Nephron progenitor cell (in vitro differentiated cells): ENCODE results near the gene UBE3B.

Source experiments
- DNase-seq: peaks from one replicate; pipeline ENCODE4 v3.0.0; 2021
- H3K27ac Mint-ChIP-seq: 2 replicates; pipeline ENCODE4 v1.8.0; 2021; ENCODE audit warnings: mild to moderate bottlenecking, moderate library complexity, mixed read lengths
- H3K27me3 Mint-ChIP-seq: 2 replicates; pipeline ENCODE4 v1.8.0; 2021; ENCODE audit warnings: mild to moderate bottlenecking, low read depth, mixed read lengths; ENCODE audit not compliant: poor library complexity
- H3K36me3 Mint-ChIP-seq: 2 replicates; pipeline ENCODE4 v1.8.0; 2021; ENCODE audit warnings: low read depth, mixed read lengths
- H3K4me1 Mint-ChIP-seq: 2 replicates; pipeline ENCODE4 v1.8.0; 2021; ENCODE audit warnings: mixed read lengths
- H3K4me3 Mint-ChIP-seq: 2 replicates; pipeline ENCODE4 v1.8.0; 2021; ENCODE audit warnings: mild to moderate bottlenecking, moderate library complexity, mixed read lengths
- H3K9me3 Mint-ChIP-seq: 2 replicates; pipeline ENCODE4 v1.8.0; 2021; ENCODE audit warnings: mild to moderate bottlenecking, moderate library complexity, mixed read lengths
- CTCF ChIP-seq: fragments of 200-600 bp; sonication (generic); IDR thresholded peaks from 2 replicates; pipeline ENCODE4 v1.5.0; 2021; ENCODE audit warnings: antibody characterized with exemption

Gene UBE3B

GRCh38 chr12:109493090-109493489, 15.7 kb downstream of the UBE3B start:
- no peaks in the 10 kb centered on the region for H3K4me1 Mint-ChIP-seq
- H3K4me3 Mint-ChIP-seq: no peak overlapping the region
- H3K36me3 Mint-ChIP-seq: peaks cover 68% of the 10 kb centered on the region
- no peak for DNase-seq
- peaks cover 10% of the 10 kb centered on the region for H3K9me3 Mint-ChIP-seq
- no peak for TF ChIP-seq CTCF
- H3K27ac Mint-ChIP-seq: no peak overlapping the region
- H3K27me3 Mint-ChIP-seq: no peaks in the 10 kb centered on the region

- H3K36me3 Mint-ChIP-seq: peaks cover 70% of the 10 kb centered on the region
Measured at GRCh38 chr12:109493938-109494337, 16.5 kb downstream of the UBE3B start.

GRCh38 chr12:109494348-109494881, 17.0 kb downstream of the UBE3B start:
- no peak for TF ChIP-seq CTCF
- Mint-ChIP-seq H3K4me1 (no peaks in the 10 kb centered on the region), H3K36me3 (peaks cover 66% of the 10 kb centered on the region), H3K27ac (no peak overlapping the region), H3K4me3 (no peak overlapping the region), H3K9me3 (peaks cover 10% of the 10 kb centered on the region), H3K27me3 (no peaks in the 10 kb centered on the region)
- DNase-seq: no peak

More at GRCh38 chr12:109493938-109494337, 16.5 kb downstream of the UBE3B start:
- DNase-seq: no peak
- H3K4me1 Mint-ChIP-seq: no peaks in the 10 kb centered on the region
- TF ChIP-seq CTCF: no peak
- H3K27ac Mint-ChIP-seq: no peak overlapping the region
- no peaks in the 10 kb centered on the region for H3K27me3 Mint-ChIP-seq
- peaks cover 10% of the 10 kb centered on the region for H3K9me3 Mint-ChIP-seq
- H3K4me3 Mint-ChIP-seq: no peak overlapping the region

GRCh38 chr12:109495012-109495411, 17.6 kb downstream of the UBE3B start:
- H3K4me3 Mint-ChIP-seq: no peak overlapping the region
- no peak for DNase-seq
- H3K36me3 Mint-ChIP-seq: peaks cover 65% of the 10 kb centered on the region
- no peak overlapping the region for H3K27ac Mint-ChIP-seq
- no peak for TF ChIP-seq CTCF
- no peaks in the 10 kb centered on the region for H3K27me3 Mint-ChIP-seq
- H3K4me1 Mint-ChIP-seq: no peaks in the 10 kb centered on the region
- peaks cover 10% of the 10 kb centered on the region for H3K9me3 Mint-ChIP-seq

- no peak for TF ChIP-seq CTCF
- DNase-seq: no peak
- H3K4me3 Mint-ChIP-seq: no peak overlapping the region
Measured at GRCh38 chr12:109496306-109496705, 18.9 kb downstream of the UBE3B start.

GRCh38 chr12:109497675-109498074, 20.2 kb downstream of the UBE3B start:
- no peak for DNase-seq
- H3K27me3 Mint-ChIP-seq: no peaks in the 10 kb centered on the region
- peaks cover 74% of the 10 kb centered on the region for H3K36me3 Mint-ChIP-seq
- H3K27ac Mint-ChIP-seq: no peak overlapping the region
- no peak overlapping the region for H3K4me3 Mint-ChIP-seq
- no peak for TF ChIP-seq CTCF
- no peaks in the 10 kb centered on the region for H3K4me1 Mint-ChIP-seq
- H3K9me3 Mint-ChIP-seq: peaks cover 10% of the 10 kb centered on the region

More at GRCh38 chr12:109496306-109496705, 18.9 kb downstream of the UBE3B start:
- Mint-ChIP-seq H3K27me3 (no peaks in the 10 kb centered on the region), H3K27ac (no peak overlapping the region), H3K4me1 (no peaks in the 10 kb centered on the region), H3K9me3 (peaks cover 10% of the 10 kb centered on the region), H3K36me3 (peaks cover 68% of the 10 kb centered on the region)
